GM03348 (cell line): ENCODE results near the gene PCLO.

ENCODE experiments used
- DNase-seq: peaks from one replicate; pipeline ENCODE4 v3.0.0; 2012; ENCODE audit warnings: low spot score

Gene PCLO

GRCh38 chr7:82823073-82823472, 339.6 kb downstream of the PCLO start:
- no peak for DNase-seq

DNA sequence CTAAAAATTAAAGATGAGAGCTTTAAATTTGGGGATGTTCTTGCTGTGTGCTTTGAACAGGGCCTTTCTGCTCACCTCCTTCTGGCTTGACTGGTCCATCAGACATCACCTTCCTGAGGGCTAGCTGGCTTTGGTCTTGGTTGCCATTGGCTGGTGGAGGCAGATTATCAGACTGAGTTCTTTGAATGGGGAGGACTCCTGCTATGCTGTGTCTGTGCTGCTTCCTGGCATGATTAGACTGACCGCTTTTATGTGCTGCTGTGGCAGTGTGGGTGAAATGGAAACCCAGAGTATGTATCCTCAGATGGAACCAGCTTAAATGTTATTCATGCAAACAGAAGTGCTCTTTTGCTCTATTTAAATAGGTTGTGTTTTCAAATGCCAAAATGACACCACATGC, 341.6 kb downstream of the PCLO start:
- DNase-seq, result no peak

DNA sequence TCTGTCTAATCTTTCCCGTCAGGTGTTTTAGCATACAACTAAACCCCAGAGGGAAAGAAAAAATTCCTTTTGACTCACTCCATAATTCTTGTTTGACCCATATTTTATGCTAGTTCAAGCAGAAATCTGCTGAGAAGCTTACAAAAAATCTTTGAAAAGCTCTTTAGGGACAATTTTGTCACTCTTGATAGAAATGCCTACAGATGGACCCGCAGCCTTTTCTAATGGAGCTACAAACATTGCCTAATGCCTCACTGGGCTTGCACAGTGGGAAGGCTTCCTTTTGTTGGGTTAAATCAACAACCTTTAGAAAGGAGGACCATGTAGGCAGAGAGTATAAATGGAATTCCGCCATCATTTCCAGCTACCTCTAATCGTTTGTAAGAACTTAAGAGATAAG, 344.5 kb downstream of the PCLO start:
- DNase-seq, result no peak

DNA sequence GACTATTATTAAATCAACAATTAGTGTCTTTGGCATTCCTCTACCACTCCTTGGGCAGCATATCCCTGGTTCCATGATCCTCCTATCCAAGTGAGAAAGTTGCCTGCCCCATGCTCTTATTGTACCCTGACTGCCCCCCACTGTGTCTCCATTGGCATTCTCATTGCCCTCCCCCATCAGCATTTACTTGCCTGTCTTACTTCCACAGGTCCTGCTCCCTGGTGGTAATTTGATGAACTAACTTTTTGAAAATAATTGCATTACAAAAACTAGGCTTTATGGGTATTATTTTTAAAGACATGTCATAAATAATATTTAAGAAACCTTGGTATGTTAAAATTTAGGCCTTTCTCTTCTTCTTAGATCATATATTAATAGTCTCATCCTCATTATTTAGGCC, 346.4 kb downstream of the PCLO start:
- no peak for DNase-seq

GRCh38 chr7:82810558-82811259, 352.0 kb downstream of the PCLO start:
- peak; percentile 65 for DNase-seq

DNA sequence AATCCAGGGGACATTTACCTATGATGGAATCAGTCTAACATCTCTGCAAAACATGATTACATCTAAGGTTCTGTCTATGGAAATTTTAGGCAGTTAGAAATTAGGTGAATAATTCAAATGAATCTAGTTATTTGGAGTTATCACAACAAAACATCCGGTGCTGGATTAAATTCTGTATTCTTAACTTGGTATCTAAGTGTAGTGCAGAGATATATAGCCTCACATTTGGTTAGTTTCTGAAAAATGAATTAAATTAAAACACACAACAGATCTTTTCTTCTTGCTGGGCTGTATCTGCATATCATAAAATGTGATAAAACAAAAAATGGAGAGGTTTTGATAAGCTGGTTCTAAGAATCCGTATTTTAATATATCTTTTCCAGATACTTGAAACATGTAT, 354.1 kb downstream of the PCLO start:
- DNase-seq, result no peak

DNA sequence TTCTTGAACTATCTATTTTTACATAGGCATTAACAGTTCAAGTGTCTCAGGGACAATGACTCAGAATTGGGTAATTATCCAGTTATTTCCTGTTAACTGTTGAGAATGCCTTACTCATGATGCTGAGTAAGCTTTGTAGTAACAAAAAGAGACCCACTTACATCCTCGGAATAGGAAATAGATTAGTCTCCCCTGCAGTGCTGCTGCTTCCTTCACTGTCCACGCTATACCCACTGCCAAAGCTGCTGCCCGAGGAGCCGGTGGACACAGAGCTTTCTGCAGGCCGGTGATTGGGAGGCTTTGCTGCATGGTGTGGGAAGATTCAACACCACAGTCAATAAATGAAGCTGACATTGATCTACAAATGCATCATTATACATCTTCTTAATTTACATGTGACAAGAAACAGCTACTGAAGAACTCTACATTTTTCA, 357.1 kb downstream of the PCLO start:
- peak; percentile 66 for DNase-seq

GRCh38 chr7:82803411-82803810, 359.3 kb downstream of the PCLO start:
- no peak for DNase-seq

- peak; percentile 1 for DNase-seq
These were observed 372.6 kb downstream of the PCLO start for GRCh38 chr7:82789883-82790609.

DNA sequence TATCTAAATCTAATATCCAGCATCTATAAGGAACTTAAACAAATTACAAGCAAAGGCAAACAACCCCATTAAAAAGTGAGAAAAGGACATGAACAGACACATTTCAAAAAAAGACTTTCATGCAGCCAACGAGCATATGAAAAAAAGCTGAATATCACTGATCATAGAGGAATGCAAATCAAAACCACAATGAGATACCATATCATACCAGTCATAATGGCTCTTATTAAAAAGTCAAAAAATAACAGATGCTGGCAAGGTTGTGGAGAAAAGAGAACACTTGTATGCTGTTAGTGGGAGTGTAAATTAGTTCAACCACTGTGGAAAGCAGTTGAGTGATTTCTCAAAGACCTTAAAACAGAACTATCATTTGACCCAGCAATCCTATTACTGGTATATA, 384.7 kb downstream of the PCLO start:
- no peak for DNase-seq

GRCh38 chr7:82762880-82763279, 399.8 kb downstream of the PCLO start:
- DNase-seq, result no peak

DNA sequence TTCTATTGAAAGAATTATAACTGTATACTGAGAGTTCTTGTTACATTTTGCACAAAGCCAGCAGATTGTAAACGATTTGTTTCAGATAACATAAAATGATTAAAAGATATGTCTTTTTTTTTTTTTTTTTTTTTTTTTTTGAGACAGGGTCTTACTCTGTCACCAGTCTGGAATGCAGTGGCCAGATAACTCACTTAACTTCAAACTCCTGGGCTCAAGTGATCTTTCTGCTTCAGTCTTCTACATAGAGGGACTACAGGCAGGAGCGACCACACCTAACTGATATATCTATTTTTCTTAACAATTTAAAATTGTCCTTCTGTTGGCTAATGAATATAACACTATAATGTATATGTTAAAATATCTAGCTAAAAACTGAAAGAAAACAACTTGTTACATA, 401.9 kb downstream of the PCLO start:
- DNase-seq, result no peak

DNA sequence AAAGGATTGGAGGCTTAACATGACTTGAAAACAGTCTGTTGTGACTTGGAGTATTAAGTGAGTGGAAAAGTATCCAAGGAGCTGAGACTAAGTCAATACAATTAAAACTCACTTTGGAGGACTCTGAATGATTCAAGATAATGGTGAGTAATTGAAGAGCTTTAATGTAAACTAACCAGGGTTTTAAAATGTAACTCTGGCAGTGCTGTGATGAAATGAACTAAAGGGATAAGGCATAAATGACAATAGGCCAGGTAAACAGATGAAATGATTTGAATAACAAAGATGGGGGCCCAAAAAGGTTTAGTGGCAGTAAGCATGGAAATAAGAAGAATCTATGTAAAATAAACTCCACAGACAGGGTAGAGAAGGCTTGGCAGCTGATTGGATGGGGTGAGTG, 402.6 kb downstream of the PCLO start:
- DNase-seq, result no peak

- peak; percentile 29 for DNase-seq
These were observed 406.8 kb downstream of the PCLO start for GRCh38 chr7:82755705-82756551.

GRCh38 chr7:82750007-82750406, 412.7 kb downstream of the PCLO start:
- no peak for DNase-seq

- no peak for DNase-seq
These were observed 416.9 kb downstream of the PCLO start for GRCh38 chr7:82745820-82746219.

- peak; percentile 29 for DNase-seq
These were observed 417.6 kb downstream of the PCLO start for GRCh38 chr7:82745117-82745516.

- DNase-seq, result no peak
These were observed 420.5 kb downstream of the PCLO start for GRCh38 chr7:82742163-82742562.

DNA sequence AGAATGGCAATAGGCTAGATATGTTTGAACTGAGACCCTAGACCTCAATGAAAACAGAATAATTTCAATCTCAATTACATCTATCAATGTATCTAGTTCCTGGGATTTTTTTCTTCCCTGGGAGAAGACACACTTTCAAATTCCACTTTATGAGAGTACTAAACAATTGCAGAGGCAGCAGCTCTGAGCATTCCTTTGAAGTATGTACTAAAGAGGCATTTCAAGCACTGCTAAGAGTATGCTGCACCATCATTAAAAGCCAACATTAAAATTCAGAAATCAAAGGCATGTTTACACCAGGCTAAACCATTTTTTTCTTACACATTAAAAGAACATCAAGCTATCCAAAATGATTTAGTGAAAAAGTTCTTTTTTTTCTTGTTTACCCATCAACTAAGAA, 421.2 kb downstream of the PCLO start:
- DNase-seq, result no peak

GRCh38 chr7:82740246-82740848, 422.3 kb downstream of the PCLO start:
- DNase-seq, result peak; percentile 52

DNA sequence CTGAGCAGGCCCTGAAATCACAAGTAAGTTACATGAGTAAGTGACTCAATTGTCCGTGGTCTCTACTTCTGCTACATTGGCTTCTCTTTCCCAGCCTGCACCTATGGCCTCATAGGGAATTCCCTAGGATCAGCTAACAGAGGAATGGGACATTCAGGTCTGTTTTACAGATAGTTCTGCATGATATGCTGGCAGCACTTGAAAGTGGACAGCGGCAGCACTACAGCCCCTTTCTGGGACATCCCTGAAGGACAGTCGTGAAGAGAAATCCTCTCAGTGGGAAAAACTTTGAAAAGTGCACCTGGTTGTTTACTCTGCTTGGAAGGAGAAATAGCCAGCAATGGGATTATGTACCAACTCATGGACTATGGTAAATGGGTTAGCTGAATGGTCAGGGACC, 426.1 kb downstream of the PCLO start:
- no peak for DNase-seq

GRCh38 chr7:82732677-82733076, 430.0 kb downstream of the PCLO start:
- no peak for DNase-seq
